ENCODE measurements around the gene CREB5. TPM values are rescaled to one million over a fixed set of nuclear protein-coding genes. Genes with fewer than 3 reads are reported as not detected.

Gene CREB5
- polyA plus RNA-seq, 1 experiment, result 3.9 TPM

DNA sequence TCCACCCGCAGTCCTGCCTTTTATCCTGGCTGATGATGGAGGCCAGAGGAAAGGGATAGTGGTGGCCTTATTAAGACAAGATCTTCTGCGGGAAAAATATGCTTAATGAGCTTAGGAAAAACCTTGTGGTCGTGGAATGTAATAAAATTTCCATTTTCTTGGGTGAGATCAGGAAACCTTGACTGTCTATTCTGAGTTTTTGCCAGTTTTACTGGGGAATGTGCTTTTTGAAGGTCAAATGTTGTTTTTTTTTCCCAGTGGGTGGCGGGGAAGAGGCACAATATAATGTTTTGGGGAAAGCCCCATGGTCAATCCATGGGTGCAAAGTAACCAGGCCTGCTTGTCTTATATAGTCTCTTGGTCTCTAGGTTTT lies 118.5 kb downstream of the CREB5 start:
- no peak for DNase-seq (ENCODE audit: low read depth)
- Histone ChIP-seq H3K36me3 (ENCODE audit: control insufficient read depth, insufficient read depth, low read length) (no peaks in the 10 kb centered on the region), H3K27me3 (ENCODE audit: control insufficient read depth, insufficient read depth, low read length) (peaks cover 1% of the 10 kb centered on the region; the same call in 1 of the 2 replicates), H3K4me3 (ENCODE audit: low read depth, low read length) (no peak overlapping the region)
- ChIA-PET CTCF (interaction anchor here (0.9 kb wide), 1 partner anchor 80 kb away, joined by 4 read pairs; no protein-coding TSS in a partner anchor), POLR2A (no interaction called here)
- TF ChIP-seq, protein P1, sequence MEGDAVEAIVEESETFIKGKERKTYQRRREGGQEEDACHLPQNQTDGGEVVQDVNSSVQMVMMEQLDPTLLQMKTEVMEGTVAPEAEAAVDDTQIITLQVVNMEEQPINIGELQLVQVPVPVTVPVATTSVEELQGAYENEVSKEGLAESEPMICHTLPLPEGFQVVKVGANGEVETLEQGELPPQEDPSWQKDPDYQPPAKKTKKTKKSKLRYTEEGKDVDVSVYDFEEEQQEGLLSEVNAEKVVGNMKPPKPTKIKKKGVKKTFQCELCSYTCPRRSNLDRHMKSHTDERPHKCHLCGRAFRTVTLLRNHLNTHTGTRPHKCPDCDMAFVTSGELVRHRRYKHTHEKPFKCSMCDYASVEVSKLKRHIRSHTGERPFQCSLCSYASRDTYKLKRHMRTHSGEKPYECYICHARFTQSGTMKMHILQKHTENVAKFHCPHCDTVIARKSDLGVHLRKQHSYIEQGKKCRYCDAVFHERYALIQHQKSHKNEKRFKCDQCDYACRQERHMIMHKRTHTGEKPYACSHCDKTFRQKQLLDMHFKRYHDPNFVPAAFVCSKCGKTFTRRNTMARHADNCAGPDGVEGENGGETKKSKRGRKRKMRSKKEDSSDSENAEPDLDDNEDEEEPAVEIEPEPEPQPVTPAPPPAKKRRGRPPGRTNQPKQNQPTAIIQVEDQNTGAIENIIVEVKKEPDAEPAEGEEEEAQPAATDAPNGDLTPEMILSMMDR (IDR thresholded peaks at IDR 0.05; ENCODE audit: insufficient read depth, low read depth, low read length), result no peak

DNA sequence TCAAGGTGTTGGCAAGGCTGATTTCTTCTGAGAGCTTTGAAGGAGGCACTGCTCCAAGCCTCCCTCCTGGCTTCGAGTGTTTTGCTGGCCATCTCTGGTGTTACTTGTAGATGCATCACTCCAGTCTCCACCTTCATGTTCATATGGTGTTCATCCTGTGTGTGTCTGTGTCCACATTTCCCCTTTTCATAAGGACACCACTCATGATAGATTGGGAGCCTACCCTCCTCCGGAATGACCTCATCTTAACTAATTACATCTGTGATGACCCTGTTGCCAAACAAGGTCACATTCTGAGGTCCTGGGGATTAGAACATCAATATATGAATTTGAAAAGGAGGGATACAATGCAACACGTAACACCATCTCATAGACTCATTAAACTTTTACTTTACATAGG lies 119.0 kb downstream of the CREB5 start:
- H3K36me3 ChIP-seq (ENCODE audit: control insufficient read depth, insufficient read depth, low read length), result no peaks in the 10 kb centered on the region
- H3K27me3 ChIP-seq (ENCODE audit: control insufficient read depth, insufficient read depth, low read length), result peaks cover 1% of the 10 kb centered on the region; the same call in 1 of the 2 replicates
- ChIA-PET POLR2A (no interaction called here), CTCF (no interaction called here)
- TF ChIP-seq, protein P1 (IDR thresholded peaks at IDR 0.05; ENCODE audit: insufficient read depth, low read depth, low read length), result no peak
- no peak overlapping the region for H3K4me3 ChIP-seq (ENCODE audit: low read depth, low read length)
- DNase-seq (ENCODE audit: low read depth), result no peak

DNA sequence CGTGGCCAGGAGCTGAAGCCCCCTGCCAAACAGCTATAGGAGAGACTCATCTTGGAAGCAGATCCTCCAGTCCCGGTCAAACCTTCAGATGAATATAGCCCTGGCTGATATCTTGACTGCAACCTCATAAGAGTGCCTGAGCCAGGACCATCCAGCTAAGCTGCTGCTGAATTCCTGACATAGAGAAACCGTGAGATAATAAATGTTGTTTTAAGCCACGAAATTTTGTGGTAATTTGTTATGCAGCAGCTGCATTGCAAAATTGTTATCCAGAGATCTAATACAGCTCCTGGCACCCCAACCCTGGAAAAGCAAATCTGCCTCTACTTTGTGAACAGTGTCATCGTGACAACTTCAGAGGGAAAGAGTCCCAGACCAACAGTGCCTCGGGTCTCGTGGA lies 119.9 kb downstream of the CREB5 start:
- no peak overlapping the region for H3K4me3 ChIP-seq (ENCODE audit: low read depth, low read length)
- ChIA-PET CTCF (interaction anchor here (0.6 kb wide), 1 partner anchor 280 kb away, joined by 3 read pairs; no protein-coding TSS in a partner anchor), POLR2A (no interaction called here)
- TF ChIP-seq, protein P1 (IDR thresholded peaks at IDR 0.05; ENCODE audit: insufficient read depth, low read depth, low read length), result no peak
- no peaks in the 10 kb centered on the region for H3K36me3 ChIP-seq (ENCODE audit: control insufficient read depth, insufficient read depth, low read length)
- no peaks in the 10 kb centered on the region for H3K27me3 ChIP-seq (ENCODE audit: control insufficient read depth, insufficient read depth, low read length)
- no peak for DNase-seq (ENCODE audit: low read depth)

DNA sequence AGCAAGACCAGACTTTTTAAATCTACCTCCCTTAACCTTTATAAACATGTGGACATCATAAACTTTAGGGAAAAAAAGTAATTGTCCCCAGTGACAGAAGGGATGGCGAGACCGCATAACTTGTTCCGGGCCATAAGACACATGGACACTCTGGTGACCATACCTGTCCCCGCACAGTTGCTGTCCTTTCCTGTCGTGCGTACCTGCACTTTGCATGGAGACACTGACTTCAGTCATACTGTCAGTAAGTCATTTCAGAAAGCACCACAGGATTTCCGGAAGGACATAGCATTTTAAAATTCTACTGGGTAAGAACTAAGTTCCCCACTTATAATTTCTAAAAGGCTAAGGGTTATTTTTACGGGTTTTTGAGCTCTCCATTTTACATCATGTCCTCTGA lies 120.9 kb downstream of the CREB5 start:
- Histone ChIP-seq H3K27me3 (ENCODE audit: control insufficient read depth, insufficient read depth, low read length) (no peaks in the 10 kb centered on the region), H3K4me3 (ENCODE audit: low read depth, low read length) (no peak overlapping the region)

DNA sequence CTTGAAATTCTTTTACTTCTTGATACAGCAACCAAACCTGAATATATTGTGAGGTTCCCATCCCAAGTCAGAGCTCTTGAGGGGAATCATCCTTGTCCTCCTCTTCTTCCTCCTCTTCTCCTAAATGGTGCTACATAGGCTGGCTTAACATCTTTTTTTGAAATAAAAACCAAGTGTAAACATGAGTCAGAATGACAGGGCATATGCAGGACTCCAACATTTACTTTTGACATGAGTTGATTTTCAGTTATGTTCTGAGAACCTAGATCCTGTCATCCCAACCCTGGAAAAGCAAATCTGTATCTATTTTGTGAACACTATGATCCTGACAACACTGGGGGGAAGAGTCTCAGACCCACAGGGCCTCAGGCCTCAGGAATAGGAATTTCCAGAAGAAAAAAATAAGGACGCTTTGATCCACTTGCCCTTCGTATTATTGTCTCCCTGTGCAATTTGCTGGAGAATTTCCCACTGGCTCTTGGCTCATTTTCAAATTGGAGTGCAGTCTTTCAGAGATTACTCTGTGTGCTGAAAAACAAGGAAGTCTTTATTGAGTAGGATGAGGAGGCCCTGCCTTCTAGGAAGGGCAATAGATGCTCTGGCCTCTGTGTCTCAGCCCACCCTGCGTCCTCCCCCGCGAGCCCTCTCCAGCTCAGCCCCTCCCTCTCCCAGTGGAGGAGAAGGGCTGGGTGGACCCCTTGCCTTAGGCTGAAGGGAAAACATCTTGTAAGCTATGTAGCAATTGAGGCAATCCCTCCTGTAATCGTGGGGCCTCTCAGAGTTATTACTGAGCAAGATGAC lies 121.6 kb downstream of the CREB5 start:
- no peak for DNase-seq (ENCODE audit: low read depth)
- Histone ChIP-seq H3K36me3 (ENCODE audit: control insufficient read depth, insufficient read depth, low read length) (no peaks in the 10 kb centered on the region), H3K27me3 (ENCODE audit: control insufficient read depth, insufficient read depth, low read length) (no peaks in the 10 kb centered on the region), H3K4me3 (ENCODE audit: low read depth, low read length) (no peak overlapping the region)
- TF ChIP-seq, protein P1 (IDR thresholded peaks at IDR 0.05; ENCODE audit: insufficient read depth, low read depth, low read length), result no peak
- ChIA-PET POLR2A (interaction anchor here (0.6 kb wide), 1 partner anchor 32 kb away, joined by 3 read pairs; no protein-coding TSS in a partner anchor), CTCF (no interaction called here)

More for the DNA sequence above, 120.9 kb downstream of the CREB5 start:
- H3K36me3 ChIP-seq (ENCODE audit: control insufficient read depth, insufficient read depth, low read length), result no peaks in the 10 kb centered on the region
- CTCF ChIA-PET, result interaction anchor here (0.6 kb wide), 1 partner anchor 8 kb away, joined by 4 read pairs; no protein-coding TSS in a partner anchor
- DNase-seq (ENCODE audit: low read depth), result no peak
- TF ChIP-seq, protein P1 (IDR thresholded peaks at IDR 0.05; ENCODE audit: insufficient read depth, low read depth, low read length), result no peak
- POLR2A ChIA-PET, result interaction anchor here (0.6 kb wide), 1 partner anchor 33 kb away, joined by 3 read pairs; no protein-coding TSS in a partner anchor

Measured in BJ (cell line).